AG10803 (cell line): ENCODE measurements around the gene SEZ6L2.
A peak's percentile ranks its signal among the peaks of the same experiment; 100 is the strongest.

Source experiments
- DNase-seq: peaks from one replicate; pipeline ENCODE4 v3.0.0; 2010; ENCODE audit warnings: low read depth
- H3K4me3 ChIP-seq: 2 replicates; pipeline ENCODE4 v1.5.1; 2011; ENCODE audit warnings: mild to moderate bottlenecking, low read length, control low read depth
- TF ChIP-seq, protein P1 (sequence below): conservative IDR thresholded peaks from 2 replicates; pipeline ENCODE4 v1.5.1; 2011; ENCODE audit warnings: mild to moderate bottlenecking, low read length, control low read depth, inconsistent platforms

Gene SEZ6L2

DNA sequence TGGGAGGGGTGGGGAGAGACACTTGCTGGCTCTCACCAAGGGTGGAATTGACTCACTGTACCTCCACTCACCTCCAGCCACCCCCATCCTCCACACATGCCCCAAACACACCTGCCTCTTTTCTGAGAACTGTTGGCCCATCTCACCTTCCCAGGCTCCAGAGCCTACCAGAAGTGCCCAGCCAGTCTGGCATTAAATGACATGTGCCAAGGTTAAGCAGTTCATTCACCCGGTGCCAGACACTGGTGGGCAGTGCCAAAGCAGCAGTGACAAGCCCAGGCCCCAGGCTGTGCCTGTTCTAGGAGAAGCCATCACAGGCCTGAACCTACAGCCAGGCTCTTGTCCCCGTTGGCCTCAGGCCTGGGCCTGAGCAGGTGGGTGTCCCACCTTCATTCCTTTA, 67.9 kb downstream of the SEZ6L2 start:
- TF ChIP-seq, protein P1, sequence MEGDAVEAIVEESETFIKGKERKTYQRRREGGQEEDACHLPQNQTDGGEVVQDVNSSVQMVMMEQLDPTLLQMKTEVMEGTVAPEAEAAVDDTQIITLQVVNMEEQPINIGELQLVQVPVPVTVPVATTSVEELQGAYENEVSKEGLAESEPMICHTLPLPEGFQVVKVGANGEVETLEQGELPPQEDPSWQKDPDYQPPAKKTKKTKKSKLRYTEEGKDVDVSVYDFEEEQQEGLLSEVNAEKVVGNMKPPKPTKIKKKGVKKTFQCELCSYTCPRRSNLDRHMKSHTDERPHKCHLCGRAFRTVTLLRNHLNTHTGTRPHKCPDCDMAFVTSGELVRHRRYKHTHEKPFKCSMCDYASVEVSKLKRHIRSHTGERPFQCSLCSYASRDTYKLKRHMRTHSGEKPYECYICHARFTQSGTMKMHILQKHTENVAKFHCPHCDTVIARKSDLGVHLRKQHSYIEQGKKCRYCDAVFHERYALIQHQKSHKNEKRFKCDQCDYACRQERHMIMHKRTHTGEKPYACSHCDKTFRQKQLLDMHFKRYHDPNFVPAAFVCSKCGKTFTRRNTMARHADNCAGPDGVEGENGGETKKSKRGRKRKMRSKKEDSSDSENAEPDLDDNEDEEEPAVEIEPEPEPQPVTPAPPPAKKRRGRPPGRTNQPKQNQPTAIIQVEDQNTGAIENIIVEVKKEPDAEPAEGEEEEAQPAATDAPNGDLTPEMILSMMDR, result no peak
- no peak for DNase-seq
- H3K4me3 ChIP-seq, result no peak overlapping the region

DNA sequence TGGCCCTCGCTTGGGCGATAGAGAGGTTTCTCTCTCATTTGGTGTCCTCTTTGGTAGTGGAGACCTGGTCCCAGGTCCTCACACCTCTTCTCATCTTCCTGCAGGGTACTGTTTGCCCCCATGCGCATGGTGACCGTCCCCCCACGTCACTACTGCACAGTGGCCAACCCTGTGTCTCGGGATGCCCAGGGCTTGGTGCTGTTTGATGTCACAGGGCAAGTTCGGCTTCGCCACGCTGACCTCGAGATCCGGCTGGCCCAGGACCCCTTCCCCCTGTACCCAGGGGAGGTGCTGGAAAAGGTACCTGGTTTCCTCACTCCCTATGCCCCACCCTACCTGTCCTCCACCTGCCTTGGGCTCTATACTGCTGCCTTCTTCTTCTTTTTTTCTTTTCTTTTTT, 68.6 kb downstream of the SEZ6L2 start:
- DNase-seq, result no peak
- TF ChIP-seq, protein P1, result no peak
- no peak overlapping the region for H3K4me3 ChIP-seq

DNA sequence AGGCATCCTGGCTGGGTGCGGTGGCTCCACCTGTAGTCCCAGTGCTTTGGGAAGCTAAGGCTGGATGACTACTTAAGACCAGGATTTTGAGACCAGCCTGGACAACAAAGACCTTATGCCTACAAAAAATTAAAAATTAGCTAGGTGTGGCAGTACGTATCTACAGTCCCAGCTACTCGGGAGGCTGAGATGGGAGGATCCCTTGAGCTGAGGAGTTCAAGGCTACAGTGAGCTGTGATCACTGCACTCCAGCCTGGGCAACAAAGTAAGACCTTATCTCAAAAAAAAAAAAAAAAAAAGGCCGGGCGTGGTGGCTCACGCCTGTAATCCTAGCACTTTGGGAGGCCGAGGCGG, 73.0 kb downstream of the SEZ6L2 start:
- TF ChIP-seq, protein P1, result no peak
- no peak for DNase-seq
- no peak overlapping the region for H3K4me3 ChIP-seq

DNA sequence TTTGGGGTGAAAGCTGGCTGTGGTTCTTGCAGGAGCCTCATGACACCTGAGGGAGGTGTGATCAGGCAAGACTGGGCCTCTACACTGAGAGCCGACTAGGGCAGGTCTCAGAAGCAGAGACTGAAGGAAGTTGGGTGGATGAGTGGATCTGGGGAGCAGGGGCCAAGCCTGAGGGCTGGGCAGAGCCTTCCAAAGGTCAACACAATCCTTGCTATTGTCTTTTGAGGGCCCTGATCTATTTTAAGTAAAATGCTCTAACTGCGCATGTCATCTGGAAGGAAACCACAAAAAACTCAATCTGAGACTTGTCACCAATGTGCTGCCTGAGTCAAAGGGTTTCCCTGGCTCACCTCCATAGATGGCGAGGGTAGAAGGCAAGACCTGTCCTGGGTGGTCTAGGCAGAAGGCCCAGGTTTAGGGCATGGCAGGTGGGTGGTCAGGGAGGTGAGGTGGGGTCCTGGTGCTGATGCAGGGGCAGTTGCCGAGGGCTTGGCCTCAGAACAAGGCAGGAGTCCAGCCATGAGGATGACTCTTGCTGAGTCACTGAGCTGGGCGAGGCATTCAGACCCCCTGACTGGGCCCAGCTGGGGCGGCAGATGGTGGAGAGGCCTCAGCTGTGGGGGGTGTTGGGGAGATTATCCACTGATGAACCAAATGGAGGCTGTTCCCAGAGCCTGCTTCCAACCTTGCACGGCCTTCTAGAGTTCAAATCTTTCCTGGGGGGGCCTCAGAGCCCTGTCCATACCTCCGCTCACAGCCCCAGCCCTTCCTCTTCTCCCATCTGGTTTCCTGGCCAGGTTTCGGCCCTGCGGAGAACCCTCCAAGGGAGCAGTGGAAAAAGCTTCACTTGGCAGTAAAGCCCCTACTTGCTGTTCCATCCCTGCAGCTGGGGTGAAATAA, 74.0 kb downstream of the SEZ6L2 start:
- TF ChIP-seq, protein P1, result no peak
- peak overlapping the region; percentile 43 for H3K4me3 ChIP-seq
- peak; percentile 83 for DNase-seq

DNA sequence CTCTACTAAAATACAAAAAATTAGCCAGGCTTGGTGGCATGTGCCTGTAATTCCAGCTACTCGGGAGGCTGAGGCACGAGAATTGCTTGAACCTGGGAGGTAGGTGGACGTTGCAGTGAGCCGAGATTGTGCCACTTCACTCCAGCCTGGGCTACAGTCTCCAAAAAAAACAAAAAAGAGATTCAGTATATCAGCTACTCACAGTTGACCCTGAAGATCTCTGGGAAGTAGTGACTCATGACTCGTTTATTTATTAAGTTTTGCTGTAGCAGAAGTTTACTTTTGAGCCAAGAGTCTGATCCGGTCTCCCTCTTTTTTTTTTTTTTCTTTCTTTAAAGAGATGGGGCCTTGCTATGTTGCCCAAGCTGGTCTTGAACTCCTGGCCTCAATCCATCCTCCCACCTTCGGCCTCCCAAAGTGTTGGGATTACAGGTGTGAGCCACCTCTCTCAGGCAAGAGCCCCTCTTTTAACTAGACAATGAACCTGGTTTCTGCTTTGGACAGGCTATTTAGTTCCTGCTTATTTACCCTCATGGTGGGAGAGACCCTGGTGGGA, 74.7 kb downstream of the SEZ6L2 start:
- TF ChIP-seq, protein P1, result no peak
- peak overlapping the region; percentile 23; the same call in 1 of the 2 replicates for H3K4me3 ChIP-seq
- DNase-seq, result peak; percentile 81

DNA sequence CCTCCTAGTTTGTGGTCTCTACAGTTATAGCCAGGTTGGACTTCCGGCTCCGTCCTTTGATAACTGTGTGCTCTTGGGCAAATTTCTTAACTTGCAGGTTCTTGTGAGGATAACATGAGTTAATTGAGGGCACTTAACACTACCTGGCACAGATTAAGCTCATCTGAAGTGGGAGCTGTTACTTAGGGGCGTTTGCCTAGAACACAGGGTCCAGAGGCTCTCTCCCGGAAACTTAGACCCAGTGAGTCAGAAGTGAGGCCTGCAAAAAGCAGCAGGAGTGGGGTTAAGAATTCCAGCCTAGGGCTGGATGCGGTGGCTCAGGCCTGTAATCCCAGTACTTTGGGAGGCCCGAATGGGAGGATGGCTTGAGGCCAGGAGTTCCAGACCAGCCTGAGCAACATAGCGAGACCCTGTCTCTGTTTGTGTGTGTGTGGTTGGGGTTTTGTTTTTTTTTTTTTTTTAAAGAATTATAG, 77.7 kb downstream of the SEZ6L2 start:
- peak overlapping the region; percentile 97 for H3K4me3 ChIP-seq
- peak; percentile 86 for DNase-seq
- TF ChIP-seq, protein P1, result no peak
